Muscle layer of duodenum (tissue), 2 donors: ENCODE measurements around the gene NEUROD4.
"Not testable (repeated sequence)": the region's sequence is repeated elsewhere in the genome, so short reads cannot be mapped to it uniquely, and the experiment has no call there.

ENCODE experiments used
- H3K27ac ChIP-seq: one replicate; pipeline ENCODE4 v1.7.0; 2013; ENCODE audit warnings: mild to moderate bottlenecking, low read length
- H3K27me3 ChIP-seq: one replicate; pipeline ENCODE4 v1.7.0; 2013; ENCODE audit warnings: low read depth, mild to moderate bottlenecking, control low read depth, low read length
- H3K36me3 ChIP-seq, 2 donors: one replicate each; pipeline ENCODE4 v1.7.0; 2013; ENCODE audit warnings: low read length in 2 of 2, control low read depth in 1 of 2, mild to moderate bottlenecking in 1 of 2; ENCODE audit not compliant: insufficient read depth in 2 of 2, control insufficient read depth in 1 of 2
- H3K4me1 ChIP-seq, 2 donors: one replicate each; pipeline ENCODE4 v1.7.0; 2013; ENCODE audit warnings: low read length in 2 of 2, mild to moderate bottlenecking in 2 of 2, control low read depth in 1 of 2, moderate library complexity in 1 of 2; ENCODE audit not compliant: insufficient read depth in 2 of 2, control insufficient read depth in 1 of 2
- H3K4me3 ChIP-seq, 2 donors: one replicate each; pipeline ENCODE4 v1.7.0; 2013; ENCODE audit warnings: low read length in 2 of 2, low read depth in 1 of 2, mild to moderate bottlenecking in 1 of 2
- H3K9me3 ChIP-seq, 2 donors: one replicate each; pipeline ENCODE4 v1.7.0; 2013; ENCODE audit warnings: low read length in 2 of 2, control low read depth in 1 of 2, mild to moderate bottlenecking in 1 of 2; ENCODE audit not compliant: control insufficient read depth in 1 of 2
- donor health status: healthy.

NEUROD4 gene

GRCh38 chr12:54984658-54985376 is 35.0 kb upstream of the NEUROD4 start, which contains the start of gene TESPA1:
TSS of gene TESPA1 (minus strand) at chr12:54984762. CDS start at chr12:54974562, 10,200 bp downstream.
- Histone ChIP-seq H3K36me3 (no peaks in the 10 kb centered on the region), H3K4me3 (no peak within 1 kb of the TSS), H3K27me3 (no peaks in the 10 kb centered on the region), H3K9me3 (no peaks in the 10 kb centered on the region), H3K27ac (peak within 1 kb of the TSS; percentile 35), H3K4me1 (peaks cover 0 to 5% of the 10 kb centered on the region in 2 donors)

GRCh38 chr12:54986773-54987172 is 33.0 kb upstream of the NEUROD4 start:
- H3K4me3 ChIP-seq, H3K9me3 ChIP-seq, H3K36me3 ChIP-seq, H3K27ac ChIP-seq, H3K27me3 ChIP-seq, H3K4me1 ChIP-seq: not testable (repeated sequence)

- Histone ChIP-seq H3K27me3 (no peaks in the 10 kb centered on the region), H3K27ac (no peak overlapping the region), H3K4me1 (peaks cover 0 to 5% of the 10 kb centered on the region in 2 donors), H3K4me3 (no peak overlapping the region), H3K9me3 (no peaks in the 10 kb centered on the region), H3K36me3 (no peaks in the 10 kb centered on the region)
Observed at GRCh38 chr12:54987611-54988231, 32.1 kb upstream of the NEUROD4 start.

GRCh38 chr12:54988402-54989054 is 31.2 kb upstream of the NEUROD4 start:
- H3K27ac ChIP-seq: no peak overlapping the region
- H3K9me3 ChIP-seq: no peaks in the 10 kb centered on the region
- peaks cover 0 to 5% of the 10 kb centered on the region in 2 donors for H3K4me1 ChIP-seq

GRCh38 chr12:54989829-54990228 is 29.9 kb upstream of the NEUROD4 start:
- Histone ChIP-seq H3K36me3 (no peaks in the 10 kb centered on the region), H3K27ac (no peak overlapping the region), H3K4me1 (peaks cover 0 to 5% of the 10 kb centered on the region in 2 donors), H3K9me3 (no peaks in the 10 kb centered on the region), H3K27me3 (no peaks in the 10 kb centered on the region), H3K4me3 (no peak overlapping the region)

More at GRCh38 chr12:54988402-54989054, 31.2 kb upstream of the NEUROD4 start:
- H3K4me3 ChIP-seq: no peak overlapping the region
- no peaks in the 10 kb centered on the region for H3K36me3 ChIP-seq
- H3K27me3 ChIP-seq: no peaks in the 10 kb centered on the region

- no peaks in the 10 kb centered on the region for H3K9me3 ChIP-seq
- H3K27me3 ChIP-seq: no peaks in the 10 kb centered on the region
- no peaks in the 10 kb centered on the region for H3K36me3 ChIP-seq
- peaks cover 0 to 5% of the 10 kb centered on the region in 2 donors for H3K4me1 ChIP-seq
- no peak overlapping the region for H3K4me3 ChIP-seq
- H3K27ac ChIP-seq: no peak overlapping the region
Observed at GRCh38 chr12:54991161-54991990, 28.4 kb upstream of the NEUROD4 start.

GRCh38 chr12:54991991-54992375 is 27.8 kb upstream of the NEUROD4 start:
- peaks cover 0 to 5% of the 10 kb centered on the region in 2 donors for H3K4me1 ChIP-seq
- no peaks in the 10 kb centered on the region for H3K9me3 ChIP-seq
- no peaks in the 10 kb centered on the region for H3K36me3 ChIP-seq
- H3K27ac ChIP-seq: no peak overlapping the region
- no peaks in the 10 kb centered on the region for H3K27me3 ChIP-seq
- H3K4me3 ChIP-seq: no peak overlapping the region

GRCh38 chr12:54993181-54993835 is 26.5 kb upstream of the NEUROD4 start:
- Histone ChIP-seq H3K36me3 (no peaks in the 10 kb centered on the region), H3K27me3 (no peaks in the 10 kb centered on the region), H3K4me3 (no peak overlapping the region), H3K9me3 (no peaks in the 10 kb centered on the region), H3K4me1 (peaks cover 0 to 5% of the 10 kb centered on the region in 2 donors), H3K27ac (no peak overlapping the region)

- no peaks in the 10 kb centered on the region for H3K27me3 ChIP-seq
- H3K9me3 ChIP-seq: no peaks in the 10 kb centered on the region
- H3K4me1 ChIP-seq: no peaks in the 10 kb centered on the region
- no peak overlapping the region for H3K27ac ChIP-seq
- H3K4me3 ChIP-seq: no peak overlapping the region
- no peaks in the 10 kb centered on the region for H3K36me3 ChIP-seq
Observed at GRCh38 chr12:54996205-54996604, 23.6 kb upstream of the NEUROD4 start.

- Histone ChIP-seq H3K27me3 (no peaks in the 10 kb centered on the region), H3K4me3 (no peak overlapping the region), H3K9me3 (no peaks in the 10 kb centered on the region), H3K27ac (no peak overlapping the region), H3K4me1 (no peaks in the 10 kb centered on the region), H3K36me3 (no peaks in the 10 kb centered on the region)
Observed at GRCh38 chr12:54997929-54998522, 21.7 kb upstream of the NEUROD4 start.
